Inflammatory macrophage treated with lipopolysaccharide for 1 hour (primary cell): Measurements from ENCODE around the gene BCL7C.

ENCODE experiments used
- DNase-seq, 2 donors: peaks; one replicate each; pipeline ENCODE4 v3.0.0-alpha.2; 2020 to 2022

The BCL7C gene

GRCh38 chr16:30922420-30922959 is 28.6 kb upstream of the BCL7C start:
- peak; percentile 99 for DNase-seq

GRCh38 chr16:30921748-30922419 is 28.0 kb upstream of the BCL7C start:
- peak; percentile 55 to 88 for DNase-seq

- DNase-seq = no peak
Measured at GRCh38 chr16:30921459-30921747, 27.5 kb upstream of the BCL7C start.

GRCh38 chr16:30920891-30921290 is 27.0 kb upstream of the BCL7C start:
- no peak for DNase-seq

GRCh38 chr16:30918614-30919013 is 24.7 kb upstream of the BCL7C start:
- DNase-seq = no peak

GRCh38 chr16:30914830-30915229 is 21.0 kb upstream of the BCL7C start:
- DNase-seq = no peak

- DNase-seq = no peak
Measured at GRCh38 chr16:30912794-30913412, 19.0 kb upstream of the BCL7C start.

GRCh38 chr16:30910427-30911029 is 16.7 kb upstream of the BCL7C start:
- DNase-seq = no peak

- no peak for DNase-seq
Measured at GRCh38 chr16:30907064-30907463, 13.2 kb upstream of the BCL7C start.

- peak in 1 of 2 donors; percentile 22 for DNase-seq
Measured at GRCh38 chr16:30904114-30904780, 10.4 kb upstream of the BCL7C start.

- peak; percentile 73 to 78 for DNase-seq
Measured at GRCh38 chr16:30903596-30903995, 9.7 kb upstream of the BCL7C start.

GRCh38 chr16:30903002-30903401 is 9.1 kb upstream of the BCL7C start:
- DNase-seq = no peak

- peak; percentile 58 to 65 for DNase-seq
Measured at GRCh38 chr16:30902029-30902972, 8.4 kb upstream of the BCL7C start.

- no peak for DNase-seq
Measured at GRCh38 chr16:30901201-30902028, 7.5 kb upstream of the BCL7C start.

- no peak for DNase-seq
Measured at GRCh38 chr16:30900588-30900987, 6.7 kb upstream of the BCL7C start.

GRCh38 chr16:30899794-30900193 is 5.9 kb upstream of the BCL7C start:
- no peak for DNase-seq

GRCh38 chr16:30896889-30897733 is 3.2 kb upstream of the BCL7C start:
- peak; percentile 84 to 89 for DNase-seq

GRCh38 chr16:30896261-30896888 is 2.5 kb upstream of the BCL7C start, which contains the start of gene CTF1:
Gene CTF1, plus strand, starts transcription at chr16:30896614. Its CDS starts 30 bp downstream, at chr16:30896644.
- no peak for DNase-seq

GRCh38 chr16:30895627-30896260 is 1.9 kb upstream of the BCL7C start:
- DNase-seq = no peak
